ENCODE measurements around the gene EIF2B1. TPM values are rescaled to one million over a fixed set of nuclear protein-coding genes. Genes with fewer than 3 reads are reported as not detected.

Gene EIF2B1
- total RNA-seq, 1 donor from 2014 or later = 45.8 TPM

DNA sequence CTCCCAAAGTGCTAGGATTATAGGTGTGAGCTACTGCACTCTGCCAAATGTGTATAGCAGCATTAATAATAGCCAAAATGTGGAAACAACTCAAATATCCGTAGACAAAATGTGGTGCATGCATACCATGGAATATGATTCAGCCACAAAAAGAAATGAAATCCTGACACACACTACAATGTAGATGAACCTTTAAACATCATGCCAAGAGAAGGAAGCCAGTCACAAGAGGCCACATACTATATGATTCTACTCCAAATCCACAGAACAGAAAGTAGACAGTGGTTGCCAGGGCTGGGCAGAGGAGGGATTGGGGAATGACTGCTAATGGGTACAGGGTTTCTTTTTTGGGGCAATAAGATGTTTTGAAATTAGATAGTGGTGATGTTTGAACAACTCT, 56.9 kb downstream of the EIF2B1 start:
- Mint-ChIP-seq H3K4me1 (ENCODE audit: low read depth, unreplicated experiment) (peaks cover 10% of the 10 kb centered on the region), H3K4me3 (ENCODE audit: unreplicated experiment) (no peak overlapping the region), H3K9me3 (ENCODE audit: unreplicated experiment) (no peaks in the 10 kb centered on the region), H3K27me3 (ENCODE audit: unreplicated experiment) (peaks cover 5% of the 10 kb centered on the region), H3K36me3 (ENCODE audit: unreplicated experiment) (no peaks in the 10 kb centered on the region), H3K27ac (ENCODE audit: unreplicated experiment) (no peak overlapping the region)
- DNase-seq = no peak
- TF ChIP-seq, protein P1, sequence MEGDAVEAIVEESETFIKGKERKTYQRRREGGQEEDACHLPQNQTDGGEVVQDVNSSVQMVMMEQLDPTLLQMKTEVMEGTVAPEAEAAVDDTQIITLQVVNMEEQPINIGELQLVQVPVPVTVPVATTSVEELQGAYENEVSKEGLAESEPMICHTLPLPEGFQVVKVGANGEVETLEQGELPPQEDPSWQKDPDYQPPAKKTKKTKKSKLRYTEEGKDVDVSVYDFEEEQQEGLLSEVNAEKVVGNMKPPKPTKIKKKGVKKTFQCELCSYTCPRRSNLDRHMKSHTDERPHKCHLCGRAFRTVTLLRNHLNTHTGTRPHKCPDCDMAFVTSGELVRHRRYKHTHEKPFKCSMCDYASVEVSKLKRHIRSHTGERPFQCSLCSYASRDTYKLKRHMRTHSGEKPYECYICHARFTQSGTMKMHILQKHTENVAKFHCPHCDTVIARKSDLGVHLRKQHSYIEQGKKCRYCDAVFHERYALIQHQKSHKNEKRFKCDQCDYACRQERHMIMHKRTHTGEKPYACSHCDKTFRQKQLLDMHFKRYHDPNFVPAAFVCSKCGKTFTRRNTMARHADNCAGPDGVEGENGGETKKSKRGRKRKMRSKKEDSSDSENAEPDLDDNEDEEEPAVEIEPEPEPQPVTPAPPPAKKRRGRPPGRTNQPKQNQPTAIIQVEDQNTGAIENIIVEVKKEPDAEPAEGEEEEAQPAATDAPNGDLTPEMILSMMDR (IDR thresholded peaks at IDR 0.05; ENCODE audit: partially characterized antibody, unreplicated experiment) = no peak

- Mint-ChIP-seq H3K27me3 (ENCODE audit: unreplicated experiment) (peaks cover 8% of the 10 kb centered on the region), H3K4me1 (ENCODE audit: low read depth, unreplicated experiment) (peaks cover 17% of the 10 kb centered on the region), H3K36me3 (ENCODE audit: unreplicated experiment) (no peaks in the 10 kb centered on the region), H3K9me3 (ENCODE audit: unreplicated experiment) (no peaks in the 10 kb centered on the region), H3K4me3 (ENCODE audit: unreplicated experiment) (no peak overlapping the region), H3K27ac (ENCODE audit: unreplicated experiment) (peak overlapping the region; percentile 16)
- TF ChIP-seq, protein P1 (IDR thresholded peaks at IDR 0.05; ENCODE audit: partially characterized antibody, unreplicated experiment) = no peak
- DNase-seq = no peak
These were observed 59.6 kb downstream of the EIF2B1 start for GRCh38 chr12:123573870-123574269.

DNA sequence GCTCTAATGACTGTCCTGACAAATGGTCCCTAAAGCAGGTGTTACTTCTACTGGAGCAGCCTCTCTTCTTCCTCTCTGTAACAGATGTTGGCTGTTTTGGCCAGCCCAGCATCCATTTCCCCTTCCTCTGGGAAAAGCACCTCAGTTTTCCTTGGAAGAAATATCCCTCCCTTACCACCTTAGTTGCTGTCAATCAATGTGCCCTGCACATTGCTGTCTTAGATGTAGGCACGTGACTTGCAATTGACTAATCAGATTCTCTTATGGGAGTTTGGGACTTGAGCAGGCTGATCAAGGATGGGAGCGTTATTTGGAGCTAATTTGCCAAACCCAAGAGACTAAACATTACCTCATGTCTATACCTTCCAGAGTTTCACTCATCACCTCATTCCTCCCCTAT, 61.1 kb downstream of the EIF2B1 start:
- Mint-ChIP-seq H3K36me3 (ENCODE audit: unreplicated experiment) (no peaks in the 10 kb centered on the region), H3K9me3 (ENCODE audit: unreplicated experiment) (peaks cover 2% of the 10 kb centered on the region), H3K27me3 (ENCODE audit: unreplicated experiment) (peaks cover 8% of the 10 kb centered on the region), H3K4me3 (ENCODE audit: unreplicated experiment) (peak overlapping the region; percentile 23), H3K4me1 (ENCODE audit: low read depth, unreplicated experiment) (peaks cover 17% of the 10 kb centered on the region), H3K27ac (ENCODE audit: unreplicated experiment) (peak overlapping the region; percentile 95)
- no peak for DNase-seq
- TF ChIP-seq, protein P1 (IDR thresholded peaks at IDR 0.05; ENCODE audit: partially characterized antibody, unreplicated experiment) = no peak

DNA sequence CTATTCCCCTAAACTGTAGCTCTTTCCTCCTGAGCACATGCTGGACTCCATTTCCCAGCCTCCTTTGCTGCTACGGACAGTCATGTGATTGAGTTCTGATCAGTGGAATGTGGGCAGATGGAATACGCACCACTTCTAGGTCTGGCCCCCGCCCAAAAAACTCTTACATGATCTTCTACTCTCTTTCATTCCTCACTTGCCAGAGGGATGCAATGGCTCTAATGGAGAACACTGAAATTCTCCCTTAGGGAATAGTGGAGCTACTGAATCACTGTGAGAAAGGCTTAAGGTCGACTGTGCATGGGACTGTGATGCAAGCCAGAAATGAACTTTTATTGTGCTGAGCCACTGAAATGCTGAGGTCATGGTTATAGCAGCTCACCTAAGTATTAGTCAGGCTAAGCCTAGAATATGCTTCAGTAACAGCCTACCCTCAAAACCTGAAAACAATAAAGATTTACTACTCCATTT, 62.1 kb downstream of the EIF2B1 start:
- Mint-ChIP-seq H3K4me3 (ENCODE audit: unreplicated experiment) (peak overlapping the region; percentile 31), H3K27ac (ENCODE audit: unreplicated experiment) (peak overlapping the region; percentile 95), H3K4me1 (ENCODE audit: low read depth, unreplicated experiment) (peaks cover 17% of the 10 kb centered on the region)

More for the DNA sequence above, 62.1 kb downstream of the EIF2B1 start:
- TF ChIP-seq, protein P1 (IDR thresholded peaks at IDR 0.05; ENCODE audit: partially characterized antibody, unreplicated experiment) = no peak
- Mint-ChIP-seq H3K9me3 (ENCODE audit: unreplicated experiment) (peaks cover 2% of the 10 kb centered on the region), H3K27me3 (ENCODE audit: unreplicated experiment) (peaks cover 8% of the 10 kb centered on the region), H3K36me3 (ENCODE audit: unreplicated experiment) (no peaks in the 10 kb centered on the region)
- peak; percentile 26 for DNase-seq

Other genes starting within 250 kb of the EIF2B1 start
- gene KMT5A, start 249.6 kb downstream of the EIF2B1 start, total RNA-seq (ENCODE audit: unreplicated experiment) = 53.6 TPM
- gene RILPL2, start 197.0 kb downstream of the EIF2B1 start, total RNA-seq (ENCODE audit: unreplicated experiment) = 0.10 TPM
- 33.1 TPM for gene SNRNP35, start 175.5 kb downstream of the EIF2B1 start, total RNA-seq (ENCODE audit: unreplicated experiment)
- gene RILPL1, start 100.0 kb downstream of the EIF2B1 start, total RNA-seq (ENCODE audit: unreplicated experiment) = 6.2 TPM
- 136 TPM for gene TMED2, start 49.1 kb downstream of the EIF2B1 start, total RNA-seq (ENCODE audit: unreplicated experiment)
- 25.2 TPM for gene DDX55, start 31.6 kb downstream of the EIF2B1 start, total RNA-seq (ENCODE audit: unreplicated experiment)
- gene GTF2H3, start 143 bp upstream of the EIF2B1 start, total RNA-seq (ENCODE audit: unreplicated experiment) = 23.0 TPM
- gene TCTN2, start 37.4 kb upstream of the EIF2B1 start, total RNA-seq (ENCODE audit: unreplicated experiment) = 5.7 TPM
- gene ATP6V0A2, start 78.7 kb upstream of the EIF2B1 start, total RNA-seq (ENCODE audit: unreplicated experiment) = 38.6 TPM
- 0.66 TPM for gene DNAH10, start 128.6 kb upstream of the EIF2B1 start, total RNA-seq (ENCODE audit: unreplicated experiment)